HCT116 (cell line): ENCODE measurements around the gene C3orf20. TPM values are rescaled to one million over a fixed set of nuclear protein-coding genes. Genes with fewer than 3 reads are reported as not detected.

Experiments used
- ATAC-seq: fragments of 200-7000 bp; cut with Tn5 transposase; 2 replicates; pipeline ENCODE4 v1.9.1; 2020; ENCODE audit warnings: mild to moderate bottlenecking, moderate library complexity
- BruUV-seq: library from RNA; stranded (reverse); fragments of 400-500 nt; replicated peaks from 2 replicates; lab custom pipeline; 2021; lab: Mats Ljungman, UMichigan
- CTCF ChIA-PET: fragments of 300-600 bp; sonication (Branson Sonifier 250); formaldehyde crosslinking; loops from one replicate; lab custom pipeline; 2021; ENCODE audit warnings: antibody characterized with exemption; lab: Charles Lee
- POLR2A ChIA-PET: fragments of 300-600, 350-600 bp; sonication (Branson Sonifier 250); formaldehyde crosslinking; loops from one replicate; lab custom pipeline; 2021; ENCODE audit warnings: antibody characterized with exemption; lab: Charles Lee
- RAD21 ChIA-PET, 2 experiments: fragments of 300-600 bp; sonication (Branson Sonifier 250); formaldehyde crosslinking; loops; one replicate each; lab custom pipeline; 2023; ENCODE audit warnings: low total read pairs in 2 of 2; ENCODE audit not compliant: uncharacterized antibody in 2 of 2, unreplicated experiment in 2 of 2, low non-redundant PET in 1 of 2; lab: Charles Lee
- DNase-seq: peaks from one replicate; pipeline ENCODE4 v3.0.0-alpha.2; 2010; ENCODE audit warnings: low read depth, low spot score
- H2AFZ ChIP-seq: fragments of 200-600 bp; shearing (Covaris generic), sonication (generic); 2 replicates; pipeline ENCODE4 v1.6.1; 2017; ENCODE audit warnings: low read depth, mixed run types, mixed read lengths, antibody characterized with exemption, low read length; ENCODE audit not compliant: poor library complexity, severe bottlenecking
- H3K27ac ChIP-seq: 2 replicates; pipeline ENCODE4 v1.5.1; 2012; ENCODE audit warnings: low read depth, low read length
- H3K27me3 ChIP-seq: fragments of 200-600 bp; sonication (generic); 2 replicates; pipeline ENCODE4 v1.6.1; 2016; ENCODE audit warnings: mixed run types, low read length, mixed read lengths; ENCODE audit not compliant: insufficient read depth
- H3K36me3 ChIP-seq, 2 experiments: fragments of 200-500 bp in 1 of 2; fragments of 200-600 bp in 1 of 2; sonication (Bioruptor generic) in 1 of 2; sonication (generic) in 1 of 2; 2 replicates each; pipeline versions ENCODE4 v1.5.1 to v1.6.1; 2014 to 2016; ENCODE audit warnings: low read length in 2 of 2, inconsistent platforms in 1 of 2, mixed read lengths in 1 of 2, mixed run types in 1 of 2; ENCODE audit not compliant: insufficient read depth in 2 of 2, control insufficient read depth in 1 of 2
- H3K4me1 ChIP-seq, 2 experiments: fragments of 200-600 bp in 1 of 2; sonication (generic) in 1 of 2; 2 replicates each; pipeline versions ENCODE4 v1.5.1 to v1.6.1; 2012 to 2017; ENCODE audit warnings: low read length in 2 of 2, inconsistent platforms in 1 of 2, mild to moderate bottlenecking in 1 of 2, mixed read lengths in 1 of 2, mixed run types in 1 of 2, moderate library complexity in 1 of 2; ENCODE audit not compliant: insufficient read depth in 2 of 2, control insufficient read depth in 1 of 2
- H3K4me2 ChIP-seq: fragments of 200-600 bp; sonication (generic); 2 replicates; pipeline ENCODE4 v1.6.1; 2017; ENCODE audit warnings: mixed run types, low read length, mixed read lengths
- H3K4me3 ChIP-seq, 2 experiments: fragments of 200-600 bp in 1 of 2; sonication (generic) in 1 of 2; replicated peaks in 1 of 2; 2 replicates each; pipeline ENCODE4 v1.5.1; 2011 to 2016; ENCODE audit warnings: low read length in 2 of 2, control low read depth in 1 of 2, low read depth in 1 of 2, mild to moderate bottlenecking in 1 of 2, mixed read lengths in 1 of 2, mixed run types in 1 of 2
- H3K79me2 ChIP-seq: fragments of 200-600 bp; sonication (generic); 2 replicates; pipeline ENCODE4 v1.6.1; 2017; ENCODE audit warnings: mild to moderate bottlenecking, mixed run types, low read length, moderate library complexity, mixed read lengths; ENCODE audit not compliant: insufficient read depth
- H3K9ac ChIP-seq: fragments of 200-600 bp; sonication (generic); 2 replicates; pipeline ENCODE4 v1.6.1; 2016; ENCODE audit warnings: low read length, mixed read lengths
- H3K9me2 ChIP-seq: fragments of 200-600 bp; sonication (generic), shearing (Covaris generic); 2 replicates; pipeline ENCODE4 v1.6.1; 2017; ENCODE audit warnings: mixed run types, mild to moderate bottlenecking, moderate library complexity; ENCODE audit not compliant: insufficient read depth
- H3K9me3 ChIP-seq, 2 experiments: fragments of 200-500 bp in 1 of 2; fragments of 200-600 bp in 1 of 2; sonication (Bioruptor generic) in 1 of 2; sonication (generic) in 1 of 2; 2 replicates each; pipeline ENCODE4 v1.6.1; 2014 to 2017; ENCODE audit warnings: low read length in 2 of 2, mixed read lengths in 2 of 2, inconsistent platforms in 1 of 2, low read depth in 1 of 2, mild to moderate bottlenecking in 1 of 2, mixed run types in 1 of 2, moderate library complexity in 1 of 2; ENCODE audit not compliant: control insufficient read depth in 1 of 2, insufficient read depth in 1 of 2
- H4K20me1 ChIP-seq: fragments of 200-600 bp; sonication (generic), shearing (Covaris generic); 2 replicates; pipeline ENCODE4 v1.6.1; 2017; ENCODE audit warnings: mixed run types, mild to moderate bottlenecking, moderate library complexity; ENCODE audit not compliant: insufficient read depth
- CBX3 ChIP-seq: IDR thresholded peaks from 2 replicates; pipeline ENCODE4 v1.6.1; 2012; ENCODE audit warnings: low read depth
- CEBPB ChIP-seq: IDR thresholded peaks from 2 replicates; pipeline ENCODE4 v1.6.1; 2012; ENCODE audit warnings: low read depth
- EGR1 ChIP-seq: IDR thresholded peaks from 2 replicates; pipeline ENCODE4 v1.6.1; 2012; ENCODE audit warnings: low read depth
- ELF1 ChIP-seq: IDR thresholded peaks from 2 replicates; pipeline ENCODE4 v1.6.1; 2012; ENCODE audit warnings: low read depth, borderline replicate concordance
- EZH2 ChIP-seq: fragments of 200-600 bp; sonication (generic); IDR thresholded peaks from 2 replicates; pipeline ENCODE4 v1.6.1; 2017; ENCODE audit warnings: antibody characterized with exemption, mixed run types
- EZH2phosphoT487 ChIP-seq: fragments of 200-600 bp; IDR thresholded peaks from 2 replicates; pipeline ENCODE4 v1.6.1; 2018; ENCODE audit warnings: antibody characterized with exemption, borderline replicate concordance
- POLR2A ChIP-seq: IDR thresholded peaks from 2 replicates; pipeline ENCODE4 v1.7.0; 2011; ENCODE audit warnings: borderline replicate concordance; ENCODE audit not compliant: insufficient read depth, insufficient read length; ENCODE audit errors: extremely low read depth
- POLR2AphosphoS5 ChIP-seq: IDR thresholded peaks from 2 replicates; pipeline ENCODE4 v1.6.1; 2011; ENCODE audit warnings: mild to moderate bottlenecking, low read depth, low read length, moderate library complexity
- RAD21 ChIP-seq: IDR thresholded peaks from 2 replicates; pipeline ENCODE4 v1.6.1; 2012; ENCODE audit warnings: low read depth, mild to moderate bottlenecking
- SP1 ChIP-seq: IDR thresholded peaks from 2 replicates; pipeline ENCODE4 v1.6.1; 2012; ENCODE audit warnings: low read depth
- SRF ChIP-seq: IDR thresholded peaks from 2 replicates; pipeline ENCODE4 v1.6.1; 2012; ENCODE audit warnings: low read depth
- TCF7L2 ChIP-seq: IDR thresholded peaks from 2 replicates; pipeline ENCODE4 v1.7.0; 2011; ENCODE audit warnings: borderline replicate concordance, inconsistent platforms; ENCODE audit not compliant: insufficient read depth, insufficient read length; ENCODE audit errors: extremely low read depth
- YY1 ChIP-seq: IDR thresholded peaks from 2 replicates; pipeline ENCODE4 v1.6.1; 2011; ENCODE audit warnings: low read length, low read depth, moderate library complexity, mild to moderate bottlenecking; ENCODE audit not compliant: insufficient replicate concordance; ENCODE audit errors: extremely low read depth
- ZFX ChIP-seq: fragments of 450-650 bp; IDR thresholded peaks from 2 replicates; pipeline ENCODE4 v1.6.1; 2017
- ZNF274 ChIP-seq: fragments of 200-500 bp; sonication (Bioruptor generic); IDR thresholded peaks from 2 replicates; pipeline ENCODE4 v1.6.1; 2014; ENCODE audit warnings: mild to moderate bottlenecking, low read depth, low read length, inconsistent platforms
- intact Hi-C: fragments of 100-400 bp; cut with micrococcal nuclease; formaldehyde crosslinking; loops from 2 replicates; pipeline ENCODE4 v1.10.0; 2022
- total RNA-seq: library from RNA; stranded (reverse); gene quantifications from one replicate; pipeline ENCODE4 v1.2.1, GENCODE V29; 2021; ENCODE audit not compliant: unreplicated experiment
- TF ChIP-seq, protein P1 (sequence below): IDR thresholded peaks from 2 replicates; pipeline ENCODE4 v1.6.1; 2011; ENCODE audit warnings: mild to moderate bottlenecking, low read length, moderate library complexity; ENCODE audit not compliant: insufficient replicate concordance; ENCODE audit errors: extremely low read depth
- TF ChIP-seq, protein P2 (sequence below): IDR thresholded peaks from 2 replicates; pipeline ENCODE4 v1.6.1; 2012
- TF ChIP-seq, protein P3 (sequence below): IDR thresholded peaks from 2 replicates; pipeline ENCODE4 v1.6.1; 2012; ENCODE audit warnings: low read depth
- TF ChIP-seq, protein P4 (sequence below), 3 experiments: fragments of 200-600 bp in 1 of 3; sonication (generic) in 1 of 3; IDR thresholded peaks in 2 of 3; conservative IDR thresholded peaks in 1 of 3; 2 replicates each; pipeline ENCODE4 v1.5.1; 2012 to 2017; ENCODE audit warnings: low read depth in 2 of 3, low read length in 2 of 3, antibody characterized with exemption in 1 of 3, borderline replicate concordance in 1 of 3, control low read depth in 1 of 3, mild to moderate bottlenecking in 1 of 3, mixed read lengths in 1 of 3, mixed run types in 1 of 3, moderate library complexity in 1 of 3; ENCODE audit not compliant: insufficient read depth in 1 of 3
- TF ChIP-seq, protein P5 (sequence below): IDR thresholded peaks from 2 replicates; pipeline ENCODE4 v1.6.1; 2012

Gene C3orf20
- total RNA-seq, 1 experiment from 2014 or later, result 0.20 TPM

DNA sequence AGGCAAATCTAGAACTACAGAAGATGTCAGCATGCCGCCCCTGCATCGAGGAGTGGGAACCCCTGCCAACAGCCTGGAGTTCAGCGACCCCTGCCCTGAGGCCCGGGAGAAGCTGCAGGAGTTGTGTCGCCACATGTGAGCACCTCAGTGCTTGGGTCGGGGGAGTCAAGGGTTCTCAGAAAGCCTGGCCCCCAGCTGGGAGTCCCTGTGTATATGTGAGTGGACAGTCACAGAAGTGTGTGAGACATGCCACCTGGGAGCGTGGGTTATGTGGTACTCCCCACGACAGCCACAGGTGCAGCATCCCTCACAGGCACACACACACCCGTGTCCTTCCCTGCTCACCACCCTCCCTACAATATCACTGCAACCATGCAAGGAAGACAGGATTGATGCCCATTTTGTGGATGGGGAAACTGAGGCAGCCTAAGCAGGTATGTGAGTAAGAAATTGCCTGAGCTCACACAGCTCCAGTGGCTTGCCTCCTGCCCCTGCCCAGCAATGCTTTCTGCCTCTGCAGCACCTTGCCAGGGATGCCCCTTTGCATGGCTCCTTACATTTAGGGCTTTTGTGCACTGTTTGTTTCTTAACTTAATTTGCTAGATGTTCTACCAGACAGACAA lies 28.3 kb downstream of the C3orf20 start:
- no peak overlapping the region for H3K4me3 ChIP-seq
- no peak overlapping the region for H3K9ac ChIP-seq
- intact Hi-C loops, result no loop called here
- POLR2A ChIA-PET, result interaction anchor here (0.6 kb wide), 1 partner anchor 28 kb away, joined by 3 read pairs; no protein-coding TSS in a partner anchor
- BruUV-seq, result no TSS peak
- H4K20me1 ChIP-seq, result no peaks in the 10 kb centered on the region
- no peaks in the 10 kb centered on the region for H3K79me2 ChIP-seq
- H3K27me3 ChIP-seq, result no peaks in the 10 kb centered on the region
- CTCF ChIA-PET, result no interaction called here
- H3K9me3 ChIP-seq, result no peaks in the 10 kb centered on the region
- no peak overlapping the region for H3K27ac ChIP-seq
- ATAC-seq (no peak), DNase-seq (no peak)
- H3K36me3 ChIP-seq, result no peaks in the 10 kb centered on the region
- H2AFZ ChIP-seq, result no peak overlapping the region
- H3K4me1 ChIP-seq, result no peaks in the 10 kb centered on the region
- no peaks in the 10 kb centered on the region for H3K9me2 ChIP-seq
- RAD21 ChIA-PET, result no interaction called here
- TF ChIP-seq, protein P1, sequence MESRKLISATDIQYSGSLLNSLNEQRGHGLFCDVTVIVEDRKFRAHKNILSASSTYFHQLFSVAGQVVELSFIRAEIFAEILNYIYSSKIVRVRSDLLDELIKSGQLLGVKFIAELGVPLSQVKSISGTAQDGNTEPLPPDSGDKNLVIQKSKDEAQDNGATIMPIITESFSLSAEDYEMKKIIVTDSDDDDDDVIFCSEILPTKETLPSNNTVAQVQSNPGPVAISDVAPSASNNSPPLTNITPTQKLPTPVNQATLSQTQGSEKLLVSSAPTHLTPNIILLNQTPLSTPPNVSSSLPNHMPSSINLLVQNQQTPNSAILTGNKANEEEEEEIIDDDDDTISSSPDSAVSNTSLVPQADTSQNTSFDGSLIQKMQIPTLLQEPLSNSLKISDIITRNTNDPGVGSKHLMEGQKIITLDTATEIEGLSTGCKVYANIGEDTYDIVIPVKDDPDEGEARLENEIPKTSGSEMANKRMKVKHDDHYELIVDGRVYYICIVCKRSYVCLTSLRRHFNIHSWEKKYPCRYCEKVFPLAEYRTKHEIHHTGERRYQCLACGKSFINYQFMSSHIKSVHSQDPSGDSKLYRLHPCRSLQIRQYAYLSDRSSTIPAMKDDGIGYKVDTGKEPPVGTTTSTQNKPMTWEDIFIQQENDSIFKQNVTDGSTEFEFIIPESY, result no peak
- TF ChIP-seq, protein P2, sequence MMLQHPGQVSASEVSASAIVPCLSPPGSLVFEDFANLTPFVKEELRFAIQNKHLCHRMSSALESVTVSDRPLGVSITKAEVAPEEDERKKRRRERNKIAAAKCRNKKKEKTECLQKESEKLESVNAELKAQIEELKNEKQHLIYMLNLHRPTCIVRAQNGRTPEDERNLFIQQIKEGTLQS, result no peak
- TF ChIP-seq YY1 (no peak), ZFX (no peak), EZH2phosphoT487 (no peak), CBX3 (no peak), SRF (no peak), POLR2AphosphoS5 (no peak), EGR1 (no peak), ZNF274 (no peak), RAD21 (no peak), POLR2A (no peak), CEBPB (no peak), SP1 (no peak), EZH2 (no peak), TCF7L2 (no peak), ELF1 (no peak)
- TF ChIP-seq, protein P3, sequence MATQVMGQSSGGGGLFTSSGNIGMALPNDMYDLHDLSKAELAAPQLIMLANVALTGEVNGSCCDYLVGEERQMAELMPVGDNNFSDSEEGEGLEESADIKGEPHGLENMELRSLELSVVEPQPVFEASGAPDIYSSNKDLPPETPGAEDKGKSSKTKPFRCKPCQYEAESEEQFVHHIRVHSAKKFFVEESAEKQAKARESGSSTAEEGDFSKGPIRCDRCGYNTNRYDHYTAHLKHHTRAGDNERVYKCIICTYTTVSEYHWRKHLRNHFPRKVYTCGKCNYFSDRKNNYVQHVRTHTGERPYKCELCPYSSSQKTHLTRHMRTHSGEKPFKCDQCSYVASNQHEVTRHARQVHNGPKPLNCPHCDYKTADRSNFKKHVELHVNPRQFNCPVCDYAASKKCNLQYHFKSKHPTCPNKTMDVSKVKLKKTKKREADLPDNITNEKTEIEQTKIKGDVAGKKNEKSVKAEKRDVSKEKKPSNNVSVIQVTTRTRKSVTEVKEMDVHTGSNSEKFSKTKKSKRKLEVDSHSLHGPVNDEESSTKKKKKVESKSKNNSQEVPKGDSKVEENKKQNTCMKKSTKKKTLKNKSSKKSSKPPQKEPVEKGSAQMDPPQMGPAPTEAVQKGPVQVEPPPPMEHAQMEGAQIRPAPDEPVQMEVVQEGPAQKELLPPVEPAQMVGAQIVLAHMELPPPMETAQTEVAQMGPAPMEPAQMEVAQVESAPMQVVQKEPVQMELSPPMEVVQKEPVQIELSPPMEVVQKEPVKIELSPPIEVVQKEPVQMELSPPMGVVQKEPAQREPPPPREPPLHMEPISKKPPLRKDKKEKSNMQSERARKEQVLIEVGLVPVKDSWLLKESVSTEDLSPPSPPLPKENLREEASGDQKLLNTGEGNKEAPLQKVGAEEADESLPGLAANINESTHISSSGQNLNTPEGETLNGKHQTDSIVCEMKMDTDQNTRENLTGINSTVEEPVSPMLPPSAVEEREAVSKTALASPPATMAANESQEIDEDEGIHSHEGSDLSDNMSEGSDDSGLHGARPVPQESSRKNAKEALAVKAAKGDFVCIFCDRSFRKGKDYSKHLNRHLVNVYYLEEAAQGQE, result no peak
- TF ChIP-seq, protein P4, sequence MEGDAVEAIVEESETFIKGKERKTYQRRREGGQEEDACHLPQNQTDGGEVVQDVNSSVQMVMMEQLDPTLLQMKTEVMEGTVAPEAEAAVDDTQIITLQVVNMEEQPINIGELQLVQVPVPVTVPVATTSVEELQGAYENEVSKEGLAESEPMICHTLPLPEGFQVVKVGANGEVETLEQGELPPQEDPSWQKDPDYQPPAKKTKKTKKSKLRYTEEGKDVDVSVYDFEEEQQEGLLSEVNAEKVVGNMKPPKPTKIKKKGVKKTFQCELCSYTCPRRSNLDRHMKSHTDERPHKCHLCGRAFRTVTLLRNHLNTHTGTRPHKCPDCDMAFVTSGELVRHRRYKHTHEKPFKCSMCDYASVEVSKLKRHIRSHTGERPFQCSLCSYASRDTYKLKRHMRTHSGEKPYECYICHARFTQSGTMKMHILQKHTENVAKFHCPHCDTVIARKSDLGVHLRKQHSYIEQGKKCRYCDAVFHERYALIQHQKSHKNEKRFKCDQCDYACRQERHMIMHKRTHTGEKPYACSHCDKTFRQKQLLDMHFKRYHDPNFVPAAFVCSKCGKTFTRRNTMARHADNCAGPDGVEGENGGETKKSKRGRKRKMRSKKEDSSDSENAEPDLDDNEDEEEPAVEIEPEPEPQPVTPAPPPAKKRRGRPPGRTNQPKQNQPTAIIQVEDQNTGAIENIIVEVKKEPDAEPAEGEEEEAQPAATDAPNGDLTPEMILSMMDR (IDR thresholded peaks at IDR 0.05 in 2 of 3, conservative IDR thresholded peaks at IDR 0.05 in 1 of 3; ENCODE audit: borderline replicate concordance in 1 of 3, insufficient read depth in 1 of 3, low read depth in 2 of 3, low read length in 2 of 3), result no peak
- TF ChIP-seq, protein P5, sequence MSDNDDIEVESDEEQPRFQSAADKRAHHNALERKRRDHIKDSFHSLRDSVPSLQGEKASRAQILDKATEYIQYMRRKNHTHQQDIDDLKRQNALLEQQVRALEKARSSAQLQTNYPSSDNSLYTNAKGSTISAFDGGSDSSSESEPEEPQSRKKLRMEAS, result no peak
- H3K4me2 ChIP-seq, result no peak overlapping the region
